ENCODE data around the gene ISG20. TPM values are rescaled to one million over a fixed set of nuclear protein-coding genes. Genes with fewer than 3 reads are reported as not detected.

Gene ISG20
- polyA plus RNA-seq, 1 donor (not counting 4 experiments of a cell fraction or from before 2014, with no cell fraction given), result 8.9 TPM

GRCh38 chr15:88610701-88611231 lies 28.1 kb upstream of the ISG20 start:
- Histone ChIP-seq H3K79me2 (ENCODE audit: control insufficient read depth, insufficient read depth, low read length) (no peaks in the 10 kb centered on the region), H3K4me3 (ENCODE audit: control insufficient read depth in 2 of 3, extremely low read depth in 1 of 3, insufficient read depth in 2 of 3, low read depth in 1 of 3, low read length in 3 of 3) (no peak overlapping the region), H2AFZ (ENCODE audit: control insufficient read depth, low read length) (no peak overlapping the region), H3K9me1 (ENCODE audit: control insufficient read depth, extremely low read depth, insufficient read depth, low read length) (no peaks in the 10 kb centered on the region), H3K36me3 (ENCODE audit: control insufficient read depth in 2 of 2, extremely low read depth in 1 of 2, insufficient read depth in 2 of 2, low read length in 2 of 2) (no peaks in the 10 kb centered on the region), H3K4me1 (ENCODE audit: control insufficient read depth, extremely low read depth, insufficient read depth, low read length) (peaks cover 7% of the 10 kb centered on the region), H3K27me3 (ENCODE audit: control insufficient read depth, extremely low read depth, insufficient read depth, low read length) (peaks cover 33% of the 10 kb centered on the region), H3K9me3 (ENCODE audit: control insufficient read depth, low read depth, low read length) (no peaks in the 10 kb centered on the region), H3K27ac (ENCODE audit: control insufficient read depth, insufficient read depth, low read length) (no peak overlapping the region), H3K4me2 (ENCODE audit: control insufficient read depth, extremely low read depth, insufficient read depth, low read depth, low read length) (no peak overlapping the region), H4K20me1 (ENCODE audit: control insufficient read depth, extremely low read depth, insufficient read depth, low read length) (no peaks in the 10 kb centered on the region), H3K9ac (ENCODE audit: control insufficient read depth, extremely low read depth, insufficient read depth, low read length) (no peak overlapping the region)
- DNase-seq (ENCODE audit: low read depth, low spot score) (no peak), FAIRE-seq (no peak)
- TF ChIP-seq CTCF (optimal IDR thresholded peaks at IDR 0.05 in 1 of 3, IDR thresholded peaks at IDR 0.05 in 1 of 3, conservative IDR thresholded peaks at IDR 0.05 in 1 of 3; ENCODE audit: extremely low read depth in 1 of 3, insufficient read depth in 2 of 3, low read length in 3 of 3) (no peak), EZH2 (IDR thresholded peaks at IDR 0.05; ENCODE audit: low read length) (no peak)
- dilution Hi-C loops (cut with MboI; ENCODE audit: extremely low pct_ligation_motif_present, low sequenced_read_pairs), result no loop called here

GRCh38 chr15:88612186-88612796 lies 26.5 kb upstream of the ISG20 start:
- no peaks in the 10 kb centered on the region for H3K36me3 ChIP-seq (ENCODE audit: control insufficient read depth in 2 of 2, extremely low read depth in 1 of 2, insufficient read depth in 2 of 2, low read length in 2 of 2)
- dilution Hi-C loops (cut with MboI; ENCODE audit: extremely low pct_ligation_motif_present, low sequenced_read_pairs), result no loop called here
- H3K9me3 ChIP-seq (ENCODE audit: control insufficient read depth, low read depth, low read length), result no peaks in the 10 kb centered on the region
- H3K4me3 ChIP-seq (ENCODE audit: control insufficient read depth in 2 of 3, extremely low read depth in 1 of 3, insufficient read depth in 2 of 3, low read depth in 1 of 3, low read length in 3 of 3), result no peak overlapping the region
- FAIRE-seq (no peak), DNase-seq (ENCODE audit: low read depth, low spot score) (no peak)
- no peak overlapping the region for H3K27ac ChIP-seq (ENCODE audit: control insufficient read depth, insufficient read depth, low read length)
- H3K9ac ChIP-seq (ENCODE audit: control insufficient read depth, extremely low read depth, insufficient read depth, low read length), result no peak overlapping the region
- H3K27me3 ChIP-seq (ENCODE audit: control insufficient read depth, extremely low read depth, insufficient read depth, low read length), result peaks cover 19% of the 10 kb centered on the region
- H3K4me1 ChIP-seq (ENCODE audit: control insufficient read depth, extremely low read depth, insufficient read depth, low read length), result peaks cover 7% of the 10 kb centered on the region
- H2AFZ ChIP-seq (ENCODE audit: control insufficient read depth, low read length), result no peak overlapping the region
- no peaks in the 10 kb centered on the region for H4K20me1 ChIP-seq (ENCODE audit: control insufficient read depth, extremely low read depth, insufficient read depth, low read length)
- no peaks in the 10 kb centered on the region for H3K79me2 ChIP-seq (ENCODE audit: control insufficient read depth, insufficient read depth, low read length)
- H3K9me1 ChIP-seq (ENCODE audit: control insufficient read depth, extremely low read depth, insufficient read depth, low read length), result no peaks in the 10 kb centered on the region
- H3K4me2 ChIP-seq (ENCODE audit: control insufficient read depth, extremely low read depth, insufficient read depth, low read depth, low read length), result no peak overlapping the region
- no peak for TF ChIP-seq CTCF (optimal IDR thresholded peaks at IDR 0.05 in 1 of 3, IDR thresholded peaks at IDR 0.05 in 1 of 3, conservative IDR thresholded peaks at IDR 0.05 in 1 of 3; ENCODE audit: extremely low read depth in 1 of 3, insufficient read depth in 2 of 3, low read length in 3 of 3)

All from keratinocyte (primary cell).